Large intestine (tissue), 3 donors: Measurements from ENCODE around the gene USP13. TPM values are rescaled to one million over a fixed set of nuclear protein-coding genes. Genes with fewer than 3 reads are reported as not detected.
"Not testable (repeated sequence)": the region's sequence is repeated elsewhere in the genome, so short reads cannot be mapped to it uniquely, and the experiment has no call there.

ENCODE experiments used
- DNase-seq, 2 donors: peaks; one replicate each; pipeline versions ENCODE4 v3.0.0 to v3.0.0-alpha.2; 2013
- H3K27ac ChIP-seq: one replicate; pipeline ENCODE4 v1.5.1; 2013; ENCODE audit warnings: low read length
- H3K27me3 ChIP-seq: 2 replicates; pipeline ENCODE4 v1.6.1; 2013; ENCODE audit warnings: low read length; ENCODE audit not compliant: control insufficient read depth, insufficient read depth
- H3K36me3 ChIP-seq: 2 replicates; pipeline ENCODE4 v1.6.1; 2013; ENCODE audit warnings: low read length; ENCODE audit not compliant: control insufficient read depth, insufficient read depth
- H3K4me1 ChIP-seq: one replicate; pipeline ENCODE4 v1.6.1; 2013; ENCODE audit warnings: low read length; ENCODE audit not compliant: control insufficient read depth, insufficient read depth
- H3K4me3 ChIP-seq: one replicate; pipeline ENCODE4 v1.5.1; 2013; ENCODE audit warnings: low read length
- H3K9me3 ChIP-seq: one replicate; pipeline ENCODE4 v1.6.1; 2013; ENCODE audit warnings: mild to moderate bottlenecking, low read depth, low read length, moderate library complexity; ENCODE audit not compliant: control insufficient read depth
- WGBS: methylation state at CpG from one replicate; pipeline ENCODE4 v1.1.5; 2013; ENCODE audit warnings: low lambda C conversion rate; ENCODE audit not compliant: insufficient coverage; 5-methylcytosine and 5-hydroxymethylcytosine counted together
- polyA plus RNA-seq: library from polyadenylated mRNA; unstranded; fragments of 120-200 nt; gene quantifications from one replicate; pipeline ENCODE4 v1.2.1, GENCODE V29; 2013

Gene USP13
- polyA plus RNA-seq, 1 donor, result 4.7 TPM

GRCh38 chr3:179673523-179673922, 20.7 kb downstream of the USP13 start:
- no peak overlapping the region for H3K27ac ChIP-seq
- 100% methylated on average over 1 of the region's 8 CpGs for WGBS
- H3K36me3 ChIP-seq, result no peaks in the 10 kb centered on the region
- no peaks in the 10 kb centered on the region for H3K27me3 ChIP-seq
- H3K9me3 ChIP-seq, result no peaks in the 10 kb centered on the region
- H3K4me1 ChIP-seq, result no peaks in the 10 kb centered on the region
- no peak overlapping the region for H3K4me3 ChIP-seq
- DNase-seq, result no peak

- H3K9me3 ChIP-seq, result no peaks in the 10 kb centered on the region
- H3K4me1 ChIP-seq, result no peaks in the 10 kb centered on the region
- 83% methylated on average over 1 of the region's 5 CpGs for WGBS
- no peak overlapping the region for H3K27ac ChIP-seq
- H3K4me3 ChIP-seq, result no peak overlapping the region
- H3K36me3 ChIP-seq, result no peaks in the 10 kb centered on the region
- no peak for DNase-seq
- no peaks in the 10 kb centered on the region for H3K27me3 ChIP-seq
These were observed 23.2 kb downstream of the USP13 start for GRCh38 chr3:179676081-179676480.

GRCh38 chr3:179677884-179678283, 25.0 kb downstream of the USP13 start:
- no peak for DNase-seq
- WGBS, result no CpG with 5 or more reads among the region's 2 CpGs
- Histone ChIP-seq H3K9me3 (no peaks in the 10 kb centered on the region), H3K27me3 (no peaks in the 10 kb centered on the region), H3K4me1 (no peaks in the 10 kb centered on the region), H3K4me3 (no peak overlapping the region), H3K27ac (no peak overlapping the region), H3K36me3 (no peaks in the 10 kb centered on the region)

GRCh38 chr3:179681492-179682263, 28.8 kb downstream of the USP13 start:
- H3K27me3 ChIP-seq, result no peaks in the 10 kb centered on the region
- H3K4me1 ChIP-seq, result no peaks in the 10 kb centered on the region
- no peak overlapping the region for H3K4me3 ChIP-seq
- 80% methylated on average over 6 of the region's 21 CpGs for WGBS
- H3K9me3 ChIP-seq, result no peaks in the 10 kb centered on the region
- peaks cover 2% of the 10 kb centered on the region for H3K36me3 ChIP-seq
- DNase-seq, result no peak
- H3K27ac ChIP-seq, result no peak overlapping the region

GRCh38 chr3:179682426-179683080, 29.7 kb downstream of the USP13 start:
- H3K9me3 ChIP-seq, result no peaks in the 10 kb centered on the region
- no peaks in the 10 kb centered on the region for H3K4me1 ChIP-seq
- no peak for DNase-seq
- H3K4me3 ChIP-seq, result no peak overlapping the region
- peaks cover 2% of the 10 kb centered on the region for H3K36me3 ChIP-seq
- H3K27me3 ChIP-seq, result no peaks in the 10 kb centered on the region
- no peak overlapping the region for H3K27ac ChIP-seq
- WGBS, result 50% methylated on average over 2 of the region's 4 CpGs

- H3K4me1 ChIP-seq, H3K27ac ChIP-seq, H3K36me3 ChIP-seq, H3K4me3 ChIP-seq, DNase-seq, H3K9me3 ChIP-seq, H3K27me3 ChIP-seq: not testable (repeated sequence)
- no CpG with 5 or more reads among the region's 5 CpGs for WGBS
These were observed 30.4 kb downstream of the USP13 start for GRCh38 chr3:179683286-179683685.

- no peak overlapping the region for H3K4me3 ChIP-seq
- H3K4me1 ChIP-seq, result no peaks in the 10 kb centered on the region
- H3K27ac ChIP-seq, result no peak overlapping the region
- no peaks in the 10 kb centered on the region for H3K27me3 ChIP-seq
- 80% methylated on average over 2 of the region's 4 CpGs for WGBS
- no peaks in the 10 kb centered on the region for H3K9me3 ChIP-seq
- peaks cover 5% of the 10 kb centered on the region for H3K36me3 ChIP-seq
- no peak for DNase-seq
These were observed 35.2 kb downstream of the USP13 start for GRCh38 chr3:179687967-179688535.

GRCh38 chr3:179688850-179689249, 36.0 kb downstream of the USP13 start:
- Histone ChIP-seq H3K9me3 (no peaks in the 10 kb centered on the region), H3K27ac (no peak overlapping the region), H3K4me1 (no peaks in the 10 kb centered on the region), H3K36me3 (peaks cover 5% of the 10 kb centered on the region), H3K4me3 (no peak overlapping the region), H3K27me3 (no peaks in the 10 kb centered on the region)
- DNase-seq, result no peak
- WGBS, result 100% methylated on average over 2 of the region's 4 CpGs

- no peak for DNase-seq
- no peaks in the 10 kb centered on the region for H3K27me3 ChIP-seq
- no peak overlapping the region for H3K27ac ChIP-seq
- no peaks in the 10 kb centered on the region for H3K9me3 ChIP-seq
- H3K4me3 ChIP-seq, result no peak overlapping the region
- WGBS, result no CpG with 5 or more reads among the region's 6 CpGs
- H3K4me1 ChIP-seq, result no peaks in the 10 kb centered on the region
- H3K36me3 ChIP-seq, result no peaks in the 10 kb centered on the region
These were observed 41.9 kb downstream of the USP13 start for GRCh38 chr3:179694731-179695130.

- Histone ChIP-seq H3K27ac (no peak overlapping the region), H3K27me3 (no peaks in the 10 kb centered on the region), H3K4me3 (no peak overlapping the region), H3K36me3 (no peaks in the 10 kb centered on the region), H3K9me3 (no peaks in the 10 kb centered on the region), H3K4me1 (no peaks in the 10 kb centered on the region)
- no peak for DNase-seq
- 79% methylated on average over 3 of the region's 4 CpGs for WGBS
These were observed 43.0 kb downstream of the USP13 start for GRCh38 chr3:179695672-179696313.
